Panc1 (cell line): ENCODE results near the gene AGAP1. TPM values are rescaled to one million over a fixed set of nuclear protein-coding genes. Genes with fewer than 3 reads are reported as not detected.

Experiments used
- ATAC-seq: fragments of 200-7000 bp; cut with Tn5 transposase; 2 replicates; pipeline ENCODE4 v1.9.1; 2020; ENCODE audit warnings: mild to moderate bottlenecking, moderate library complexity
- BruUV-seq: library from RNA; stranded (reverse); fragments of 400-500 nt; replicated peaks from 2 replicates; lab custom pipeline; 2021; lab: Mats Ljungman, UMichigan
- CTCF ChIA-PET: fragments of 300-600 bp; sonication (Branson Sonifier 250); formaldehyde crosslinking; loops from one replicate; lab custom pipeline; 2022; ENCODE audit warnings: antibody characterized with exemption; lab: Charles Lee
- POLR2A ChIA-PET: fragments of 300-600 bp; sonication (Branson Sonifier 250); formaldehyde crosslinking; loops from one replicate; lab custom pipeline; 2022; ENCODE audit warnings: antibody characterized with exemption; lab: Charles Lee
- DNase-seq: peaks from one replicate; pipeline ENCODE4 v3.0.0-alpha.2; 2010; ENCODE audit warnings: low read depth, low spot score
- H3K27ac ChIP-seq: 2 replicates; pipeline ENCODE4 v1.5.1; 2011; ENCODE audit warnings: mild to moderate bottlenecking, low read length, inconsistent platforms
- H3K27me3 ChIP-seq: fragments of 200-500 bp; sonication (Bioruptor generic); 2 replicates; pipeline ENCODE4 v1.6.0; 2014; ENCODE audit warnings: low read length, inconsistent platforms; ENCODE audit not compliant: control insufficient read depth, insufficient read depth
- H3K36me3 ChIP-seq: fragments of 200-500 bp; sonication (Bioruptor generic); 2 replicates; pipeline ENCODE4 v1.5.1; 2014; ENCODE audit warnings: inconsistent platforms, mild to moderate bottlenecking, low read length, moderate library complexity; ENCODE audit not compliant: control insufficient read depth, insufficient read depth
- H3K4me1 ChIP-seq: 2 replicates; pipeline ENCODE4 v1.5.1; 2011; ENCODE audit warnings: inconsistent platforms, mild to moderate bottlenecking, low read length, moderate library complexity; ENCODE audit not compliant: control insufficient read depth, insufficient read depth
- H3K4me3 ChIP-seq, 2 experiments: 2 replicates each; pipeline ENCODE4 v1.5.1; 2011 to 2012; ENCODE audit warnings: low read depth in 2 of 2, low read length in 2 of 2, mild to moderate bottlenecking in 2 of 2, inconsistent platforms in 1 of 2, moderate library complexity in 1 of 2
- H3K9me3 ChIP-seq: fragments of 200-500 bp; sonication (Bioruptor generic); 2 replicates; pipeline ENCODE4 v1.5.1; 2014; ENCODE audit warnings: low read depth, mild to moderate bottlenecking, inconsistent platforms, low read length, moderate library complexity; ENCODE audit not compliant: control insufficient read depth, insufficient read depth
- POLR2AphosphoS5 ChIP-seq: IDR thresholded peaks from 2 replicates; pipeline ENCODE4 v1.6.1; 2012; ENCODE audit warnings: mild to moderate bottlenecking, low read depth, low read length, moderate library complexity
- SIN3A ChIP-seq: IDR thresholded peaks from 2 replicates; pipeline ENCODE4 v1.6.1; 2012; ENCODE audit warnings: low read depth, mild to moderate bottlenecking, low read length, moderate library complexity, borderline replicate concordance; ENCODE audit not compliant: insufficient read depth
- TCF7L2 ChIP-seq: IDR thresholded peaks from 2 replicates; pipeline ENCODE4 v1.6.1; 2011; ENCODE audit warnings: mild to moderate bottlenecking, low read depth, low read length, inconsistent platforms
- in situ Hi-C: cut with HindIII; loops from 2 replicates; pipeline ENCODE4 v1.10.0; 2016; ENCODE audit warnings: low sequenced_read_pairs, low pct_unique_long_range_greater_than_20kb
- intact Hi-C: fragments of 100-400 bp; cut with micrococcal nuclease; formaldehyde crosslinking; loops from one replicate; pipeline ENCODE4 v1.10.0; 2022; ENCODE audit not compliant: unreplicated experiment
- total RNA-seq: library from RNA; stranded (reverse); gene quantifications from one replicate; pipeline ENCODE4 v1.2.1, GENCODE V29; 2021; ENCODE audit not compliant: unreplicated experiment
- TF ChIP-seq, protein P1 (sequence below), 2 experiments: IDR thresholded peaks; 2 replicates each; pipeline ENCODE4 v1.6.1; 2011 to 2012; ENCODE audit warnings: low read depth in 2 of 2, control low read depth in 1 of 2, low read length in 1 of 2, mild to moderate bottlenecking in 1 of 2, moderate library complexity in 1 of 2; ENCODE audit not compliant: insufficient read depth in 1 of 2
- TF ChIP-seq, protein P2 (sequence below): fragments of 450-650 bp; IDR thresholded peaks from 2 replicates; pipeline ENCODE4 v1.5.1; 2017; ENCODE audit warnings: mild to moderate bottlenecking

AGAP1 gene
- total RNA-seq, 1 experiment from 2014 or later = 38.9 TPM

- no peaks in the 10 kb centered on the region for H3K9me3 ChIP-seq
- 0 out of 2 replicates have a peak, but pooled peaks cover 2% of the 10 kb centered on the region for H3K4me1 ChIP-seq
- intact Hi-C loops = no loop called here
- no peak overlapping the region for H3K27ac ChIP-seq
- H3K27me3 ChIP-seq = no peaks in the 10 kb centered on the region
- POLR2A ChIA-PET = no interaction called here
- H3K36me3 ChIP-seq = no peaks in the 10 kb centered on the region
- TF ChIP-seq SIN3A = no peak
- TF ChIP-seq TCF7L2 = no peak
- TF ChIP-seq, protein P1, sequence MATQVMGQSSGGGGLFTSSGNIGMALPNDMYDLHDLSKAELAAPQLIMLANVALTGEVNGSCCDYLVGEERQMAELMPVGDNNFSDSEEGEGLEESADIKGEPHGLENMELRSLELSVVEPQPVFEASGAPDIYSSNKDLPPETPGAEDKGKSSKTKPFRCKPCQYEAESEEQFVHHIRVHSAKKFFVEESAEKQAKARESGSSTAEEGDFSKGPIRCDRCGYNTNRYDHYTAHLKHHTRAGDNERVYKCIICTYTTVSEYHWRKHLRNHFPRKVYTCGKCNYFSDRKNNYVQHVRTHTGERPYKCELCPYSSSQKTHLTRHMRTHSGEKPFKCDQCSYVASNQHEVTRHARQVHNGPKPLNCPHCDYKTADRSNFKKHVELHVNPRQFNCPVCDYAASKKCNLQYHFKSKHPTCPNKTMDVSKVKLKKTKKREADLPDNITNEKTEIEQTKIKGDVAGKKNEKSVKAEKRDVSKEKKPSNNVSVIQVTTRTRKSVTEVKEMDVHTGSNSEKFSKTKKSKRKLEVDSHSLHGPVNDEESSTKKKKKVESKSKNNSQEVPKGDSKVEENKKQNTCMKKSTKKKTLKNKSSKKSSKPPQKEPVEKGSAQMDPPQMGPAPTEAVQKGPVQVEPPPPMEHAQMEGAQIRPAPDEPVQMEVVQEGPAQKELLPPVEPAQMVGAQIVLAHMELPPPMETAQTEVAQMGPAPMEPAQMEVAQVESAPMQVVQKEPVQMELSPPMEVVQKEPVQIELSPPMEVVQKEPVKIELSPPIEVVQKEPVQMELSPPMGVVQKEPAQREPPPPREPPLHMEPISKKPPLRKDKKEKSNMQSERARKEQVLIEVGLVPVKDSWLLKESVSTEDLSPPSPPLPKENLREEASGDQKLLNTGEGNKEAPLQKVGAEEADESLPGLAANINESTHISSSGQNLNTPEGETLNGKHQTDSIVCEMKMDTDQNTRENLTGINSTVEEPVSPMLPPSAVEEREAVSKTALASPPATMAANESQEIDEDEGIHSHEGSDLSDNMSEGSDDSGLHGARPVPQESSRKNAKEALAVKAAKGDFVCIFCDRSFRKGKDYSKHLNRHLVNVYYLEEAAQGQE (IDR thresholded peaks at IDR 0.05; ENCODE audit: insufficient read depth in 1 of 2, low read depth in 2 of 2, low read length in 1 of 2) = no peak
- no peak for TF ChIP-seq POLR2AphosphoS5
- TF ChIP-seq, protein P2, sequence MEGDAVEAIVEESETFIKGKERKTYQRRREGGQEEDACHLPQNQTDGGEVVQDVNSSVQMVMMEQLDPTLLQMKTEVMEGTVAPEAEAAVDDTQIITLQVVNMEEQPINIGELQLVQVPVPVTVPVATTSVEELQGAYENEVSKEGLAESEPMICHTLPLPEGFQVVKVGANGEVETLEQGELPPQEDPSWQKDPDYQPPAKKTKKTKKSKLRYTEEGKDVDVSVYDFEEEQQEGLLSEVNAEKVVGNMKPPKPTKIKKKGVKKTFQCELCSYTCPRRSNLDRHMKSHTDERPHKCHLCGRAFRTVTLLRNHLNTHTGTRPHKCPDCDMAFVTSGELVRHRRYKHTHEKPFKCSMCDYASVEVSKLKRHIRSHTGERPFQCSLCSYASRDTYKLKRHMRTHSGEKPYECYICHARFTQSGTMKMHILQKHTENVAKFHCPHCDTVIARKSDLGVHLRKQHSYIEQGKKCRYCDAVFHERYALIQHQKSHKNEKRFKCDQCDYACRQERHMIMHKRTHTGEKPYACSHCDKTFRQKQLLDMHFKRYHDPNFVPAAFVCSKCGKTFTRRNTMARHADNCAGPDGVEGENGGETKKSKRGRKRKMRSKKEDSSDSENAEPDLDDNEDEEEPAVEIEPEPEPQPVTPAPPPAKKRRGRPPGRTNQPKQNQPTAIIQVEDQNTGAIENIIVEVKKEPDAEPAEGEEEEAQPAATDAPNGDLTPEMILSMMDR = no peak
- in situ Hi-C loops = no loop called here
- H3K4me3 ChIP-seq = no peak overlapping the region
- BruUV-seq = no TSS peak
- CTCF ChIA-PET = no interaction called here
- DNase-seq (no peak), ATAC-seq (no peak)
Observed at GRCh38 chr2:236113948-236114347, 620.1 kb downstream of the AGAP1 start.

DNA sequence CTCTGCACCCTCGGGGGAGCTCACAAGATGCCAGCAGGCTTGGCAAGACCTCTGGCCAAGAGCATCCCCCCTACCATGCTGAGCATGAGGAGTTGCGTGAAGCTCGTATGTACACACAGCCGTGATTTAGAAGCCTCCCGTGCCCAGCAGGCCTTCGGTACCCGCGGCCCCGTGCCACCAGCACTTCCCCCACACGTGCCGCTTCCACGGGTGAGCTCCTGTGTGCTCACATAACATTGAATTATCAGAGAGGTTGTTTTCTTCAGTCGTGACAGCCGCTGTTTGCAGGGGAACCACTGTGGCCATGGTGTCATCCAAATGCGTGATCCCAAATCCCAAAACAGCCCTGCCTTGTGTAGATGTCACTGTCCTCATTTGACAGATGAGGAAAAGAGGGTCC lies 621.1 kb downstream of the AGAP1 start:
- CTCF ChIA-PET = no interaction called here
- no peak overlapping the region for H3K27ac ChIP-seq
- in situ Hi-C loops = no loop called here
- no peak overlapping the region for H3K4me3 ChIP-seq
- no peaks in the 10 kb centered on the region for H3K9me3 ChIP-seq
- H3K36me3 ChIP-seq = no peaks in the 10 kb centered on the region
- 0 out of 2 replicates have a peak, but pooled peaks cover 2% of the 10 kb centered on the region for H3K4me1 ChIP-seq
- TF ChIP-seq POLR2AphosphoS5 = no peak
- TF ChIP-seq, protein P2 = no peak
- TF ChIP-seq, protein P1 (IDR thresholded peaks at IDR 0.05; ENCODE audit: insufficient read depth in 1 of 2, low read depth in 2 of 2, low read length in 1 of 2) = no peak
- TF ChIP-seq SIN3A = no peak
- TF ChIP-seq TCF7L2 = no peak
- no TSS peak for BruUV-seq
- no peaks in the 10 kb centered on the region for H3K27me3 ChIP-seq
- intact Hi-C loops = no loop called here
- ATAC-seq = no peak
- DNase-seq = no peak
- POLR2A ChIA-PET = no interaction called here
